ENCODE results near the gene KCTD8.

GRCh38 chr4:44279469-44279868 is 169.1 kb downstream of the KCTD8 start:
- TF ChIP-seq CTCF (IDR thresholded peaks at IDR 0.05) = no peak
- no peak for TF ChIP-seq EZH2 (IDR thresholded peaks at IDR 0.05)
- TF ChIP-seq EZH2phosphoT487 (IDR thresholded peaks at IDR 0.05) = no peak

Data from neural progenitor cell (in vitro differentiated cells).